ENCODE results near the gene SLC66A2.

DNA sequence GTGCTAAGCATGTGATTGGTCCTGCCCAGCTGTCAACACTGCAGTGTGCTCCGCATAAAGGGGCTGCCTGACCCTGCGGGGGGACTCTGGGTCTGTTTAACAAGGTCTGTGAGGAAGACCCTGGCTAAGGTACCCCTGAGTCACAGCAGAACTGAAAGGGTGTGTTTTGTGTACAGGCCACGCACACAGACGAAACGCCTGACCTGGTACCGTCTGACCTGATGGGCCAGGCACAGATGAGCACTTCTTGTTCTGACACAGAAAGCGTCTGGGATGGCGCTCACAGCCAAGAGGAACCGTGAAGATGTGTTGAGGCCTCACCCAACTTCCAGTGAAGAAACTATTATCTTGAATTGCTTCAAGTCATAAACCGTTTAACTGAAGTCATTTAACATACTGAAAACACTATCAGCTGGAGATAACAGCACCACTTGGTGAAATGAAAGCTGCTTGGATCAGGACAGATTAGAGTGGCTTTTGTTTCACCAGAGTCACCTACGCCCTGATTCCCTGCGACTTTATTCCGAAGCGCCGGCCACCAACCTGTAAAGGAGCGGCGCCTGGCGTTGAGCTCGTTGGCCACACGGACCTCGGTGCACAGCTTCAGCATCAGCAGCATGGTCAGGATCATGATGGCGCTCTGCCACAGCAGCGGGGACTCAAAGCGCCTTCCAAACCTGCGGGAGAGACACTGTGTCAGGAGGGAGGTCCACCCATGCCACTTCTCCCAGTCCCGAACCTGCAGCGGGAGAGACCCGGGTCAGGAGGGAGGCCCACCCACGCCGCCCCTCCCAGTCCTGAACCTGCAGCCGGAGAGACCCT, 8.5 kb downstream of the SLC66A2 start:
- TF ChIP-seq, protein P1, sequence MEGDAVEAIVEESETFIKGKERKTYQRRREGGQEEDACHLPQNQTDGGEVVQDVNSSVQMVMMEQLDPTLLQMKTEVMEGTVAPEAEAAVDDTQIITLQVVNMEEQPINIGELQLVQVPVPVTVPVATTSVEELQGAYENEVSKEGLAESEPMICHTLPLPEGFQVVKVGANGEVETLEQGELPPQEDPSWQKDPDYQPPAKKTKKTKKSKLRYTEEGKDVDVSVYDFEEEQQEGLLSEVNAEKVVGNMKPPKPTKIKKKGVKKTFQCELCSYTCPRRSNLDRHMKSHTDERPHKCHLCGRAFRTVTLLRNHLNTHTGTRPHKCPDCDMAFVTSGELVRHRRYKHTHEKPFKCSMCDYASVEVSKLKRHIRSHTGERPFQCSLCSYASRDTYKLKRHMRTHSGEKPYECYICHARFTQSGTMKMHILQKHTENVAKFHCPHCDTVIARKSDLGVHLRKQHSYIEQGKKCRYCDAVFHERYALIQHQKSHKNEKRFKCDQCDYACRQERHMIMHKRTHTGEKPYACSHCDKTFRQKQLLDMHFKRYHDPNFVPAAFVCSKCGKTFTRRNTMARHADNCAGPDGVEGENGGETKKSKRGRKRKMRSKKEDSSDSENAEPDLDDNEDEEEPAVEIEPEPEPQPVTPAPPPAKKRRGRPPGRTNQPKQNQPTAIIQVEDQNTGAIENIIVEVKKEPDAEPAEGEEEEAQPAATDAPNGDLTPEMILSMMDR (IDR thresholded peaks at IDR 0.05), result peak in 2 of 5 experiments; percentile 14 to 26
- peak; percentile 39 for TF ChIP-seq POLR2A (IDR thresholded peaks at IDR 0.05)

Data from transverse colon (tissue), 3 donors.